ENCODE results near the gene CHKA. TPM values are rescaled to one million over a fixed set of nuclear protein-coding genes. Genes with fewer than 3 reads are reported as not detected.

The CHKA gene
- total RNA-seq, 2 donors from 2014 or later, result 56.1 to 75.9 TPM

DNA sequence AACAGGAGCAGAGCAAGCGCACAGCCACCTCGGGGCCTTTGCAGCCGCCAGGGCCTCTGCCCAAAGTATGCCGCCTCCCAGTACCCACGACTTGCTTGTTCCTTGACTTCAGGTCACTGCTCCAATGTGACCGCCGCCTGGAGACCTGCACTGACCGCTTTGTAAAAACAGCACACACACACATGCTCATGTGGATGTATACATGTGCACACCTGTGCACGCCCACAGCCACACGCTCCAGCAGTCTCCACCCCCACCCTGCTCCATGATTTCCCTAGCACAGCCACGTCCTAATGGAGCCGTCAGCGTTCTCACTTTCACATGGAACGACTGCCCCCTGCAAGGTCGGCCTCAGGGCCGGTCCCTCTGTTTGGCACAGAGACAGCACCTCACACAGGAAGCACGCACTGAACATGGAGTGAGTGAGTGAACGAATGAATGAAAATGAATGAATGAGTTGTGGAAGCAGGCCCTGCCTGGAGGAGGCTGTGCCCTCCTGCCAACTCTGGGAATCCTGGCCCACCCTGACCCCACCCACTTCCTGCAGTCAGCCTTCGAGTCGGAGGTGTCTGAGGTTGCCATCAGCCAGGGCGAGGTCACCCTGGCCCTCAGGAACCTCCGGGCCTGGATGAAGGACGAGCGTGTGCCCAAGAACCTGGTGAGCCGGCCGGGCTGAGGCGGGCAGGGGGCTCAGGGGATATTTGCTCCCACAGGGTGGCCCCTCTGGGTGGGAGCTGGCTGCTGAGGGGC lies 103.0 kb downstream of the CHKA start:
- WGBS, 2 experiments (ENCODE audit: insufficient coverage in 1 of 2, insufficient read length in 1 of 2), result 88 to 91% methylated on average over 21 to 27 of the region's 27 CpGs
- Histone ChIP-seq H3K4me3 (ENCODE audit: low read length) (no peak overlapping the region), H3K27ac (ENCODE audit: low read depth, low read length) (no peak overlapping the region), H3K27me3 (ENCODE audit: control insufficient read depth, insufficient read depth, low read length, poor library complexity, severe bottlenecking) (no peaks in the 10 kb centered on the region), H3K36me3 (ENCODE audit: control insufficient read depth, insufficient read depth, low read length) (no peaks in the 10 kb centered on the region), H3K4me1 (ENCODE audit: control insufficient read depth, insufficient read depth, low read length) (no peaks in the 10 kb centered on the region), H3K9ac (ENCODE audit: extremely low read depth, low read length, poor library complexity, severe bottlenecking) (no peak overlapping the region), H3K9me3 (ENCODE audit: control insufficient read depth, low read length) (no peaks in the 10 kb centered on the region)
- DNase-seq, result no peak
- Mint-ChIP-seq H3K27ac (peak overlapping the region; percentile 17), H3K4me3 (no peak overlapping the region), H3K36me3 (ENCODE audit: low read depth) (no peaks in the 10 kb centered on the region), H3K4me1 (peaks cover 6% of the 10 kb centered on the region), H3K27me3 (ENCODE audit: insufficient read depth) (no peaks in the 10 kb centered on the region), H3K9me3 (no peaks in the 10 kb centered on the region)
- TF ChIP-seq, protein P1, sequence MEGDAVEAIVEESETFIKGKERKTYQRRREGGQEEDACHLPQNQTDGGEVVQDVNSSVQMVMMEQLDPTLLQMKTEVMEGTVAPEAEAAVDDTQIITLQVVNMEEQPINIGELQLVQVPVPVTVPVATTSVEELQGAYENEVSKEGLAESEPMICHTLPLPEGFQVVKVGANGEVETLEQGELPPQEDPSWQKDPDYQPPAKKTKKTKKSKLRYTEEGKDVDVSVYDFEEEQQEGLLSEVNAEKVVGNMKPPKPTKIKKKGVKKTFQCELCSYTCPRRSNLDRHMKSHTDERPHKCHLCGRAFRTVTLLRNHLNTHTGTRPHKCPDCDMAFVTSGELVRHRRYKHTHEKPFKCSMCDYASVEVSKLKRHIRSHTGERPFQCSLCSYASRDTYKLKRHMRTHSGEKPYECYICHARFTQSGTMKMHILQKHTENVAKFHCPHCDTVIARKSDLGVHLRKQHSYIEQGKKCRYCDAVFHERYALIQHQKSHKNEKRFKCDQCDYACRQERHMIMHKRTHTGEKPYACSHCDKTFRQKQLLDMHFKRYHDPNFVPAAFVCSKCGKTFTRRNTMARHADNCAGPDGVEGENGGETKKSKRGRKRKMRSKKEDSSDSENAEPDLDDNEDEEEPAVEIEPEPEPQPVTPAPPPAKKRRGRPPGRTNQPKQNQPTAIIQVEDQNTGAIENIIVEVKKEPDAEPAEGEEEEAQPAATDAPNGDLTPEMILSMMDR (conservative IDR thresholded peaks at IDR 0.05), result no peak

DNA sequence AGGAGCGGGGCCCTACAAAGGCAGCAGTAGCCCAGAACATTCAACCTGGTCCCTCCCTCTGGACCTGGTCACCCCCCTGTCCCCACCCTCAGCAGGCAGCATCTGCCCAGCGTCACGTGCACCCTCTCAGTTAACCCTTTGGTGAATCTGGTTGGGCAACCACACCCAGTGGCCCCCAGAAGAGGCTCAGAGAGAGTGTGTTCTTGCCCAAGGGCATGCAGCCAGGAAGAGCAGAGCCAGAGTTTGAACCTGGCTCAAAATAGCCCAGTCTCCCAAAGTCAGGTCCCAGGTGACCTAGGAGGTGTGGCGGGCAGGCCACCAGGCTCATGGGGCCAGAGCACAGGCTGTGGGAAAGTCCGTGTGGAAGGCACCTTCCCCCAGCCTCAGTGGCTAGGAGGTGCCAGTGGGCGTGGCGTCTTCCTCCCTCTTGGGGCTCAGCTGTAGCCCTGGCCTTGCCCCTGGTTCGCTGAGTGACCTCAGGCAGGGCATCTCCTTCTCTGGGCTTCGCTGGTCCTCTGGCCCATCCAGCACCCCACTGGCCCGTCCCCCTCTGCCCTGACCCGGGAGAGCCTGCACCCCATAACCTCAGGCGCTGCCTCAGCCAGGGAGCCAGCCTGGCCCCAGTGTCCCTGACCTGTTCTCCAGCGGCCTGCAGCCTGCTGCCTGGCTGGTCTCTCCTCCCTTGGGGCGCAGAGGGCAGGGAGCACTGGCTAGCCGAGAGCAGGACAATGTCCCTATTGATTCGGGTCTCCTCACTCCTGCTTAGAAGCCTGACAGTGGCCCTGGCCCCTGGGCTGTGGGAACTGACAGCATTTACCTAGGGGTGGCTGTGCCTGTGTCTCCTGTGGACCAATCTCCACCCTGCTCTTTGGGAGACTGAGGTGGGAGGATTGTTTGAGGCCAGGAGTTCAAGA lies 104.0 kb downstream of the CHKA start:
- TF ChIP-seq, protein P1 (conservative IDR thresholded peaks at IDR 0.05), result no peak
- Histone ChIP-seq H3K27ac (ENCODE audit: low read depth, low read length) (no peak overlapping the region), H3K4me1 (ENCODE audit: control insufficient read depth, insufficient read depth, low read length) (no peaks in the 10 kb centered on the region), H3K4me3 (ENCODE audit: low read length) (no peak overlapping the region), H3K27me3 (ENCODE audit: control insufficient read depth, insufficient read depth, low read length, poor library complexity, severe bottlenecking) (no peaks in the 10 kb centered on the region), H3K9ac (ENCODE audit: extremely low read depth, low read length, poor library complexity, severe bottlenecking) (no peak overlapping the region), H3K9me3 (ENCODE audit: control insufficient read depth, low read length) (no peaks in the 10 kb centered on the region), H3K36me3 (ENCODE audit: control insufficient read depth, insufficient read depth, low read length) (no peaks in the 10 kb centered on the region)
- H3K4me3 Mint-ChIP-seq, result no peak overlapping the region
- H3K27ac Mint-ChIP-seq, result no peak overlapping the region
- H3K4me1 Mint-ChIP-seq, result peaks cover 6% of the 10 kb centered on the region
- no peaks in the 10 kb centered on the region for H3K36me3 Mint-ChIP-seq (ENCODE audit: low read depth)
- H3K9me3 Mint-ChIP-seq, result no peaks in the 10 kb centered on the region
- DNase-seq, result no peak
- no peaks in the 10 kb centered on the region for H3K27me3 Mint-ChIP-seq (ENCODE audit: insufficient read depth)
- WGBS, 2 experiments (ENCODE audit: insufficient coverage in 1 of 2, insufficient read length in 1 of 2), result 84 to 97% methylated on average over 8 to 16 of the region's 16 CpGs

DNA sequence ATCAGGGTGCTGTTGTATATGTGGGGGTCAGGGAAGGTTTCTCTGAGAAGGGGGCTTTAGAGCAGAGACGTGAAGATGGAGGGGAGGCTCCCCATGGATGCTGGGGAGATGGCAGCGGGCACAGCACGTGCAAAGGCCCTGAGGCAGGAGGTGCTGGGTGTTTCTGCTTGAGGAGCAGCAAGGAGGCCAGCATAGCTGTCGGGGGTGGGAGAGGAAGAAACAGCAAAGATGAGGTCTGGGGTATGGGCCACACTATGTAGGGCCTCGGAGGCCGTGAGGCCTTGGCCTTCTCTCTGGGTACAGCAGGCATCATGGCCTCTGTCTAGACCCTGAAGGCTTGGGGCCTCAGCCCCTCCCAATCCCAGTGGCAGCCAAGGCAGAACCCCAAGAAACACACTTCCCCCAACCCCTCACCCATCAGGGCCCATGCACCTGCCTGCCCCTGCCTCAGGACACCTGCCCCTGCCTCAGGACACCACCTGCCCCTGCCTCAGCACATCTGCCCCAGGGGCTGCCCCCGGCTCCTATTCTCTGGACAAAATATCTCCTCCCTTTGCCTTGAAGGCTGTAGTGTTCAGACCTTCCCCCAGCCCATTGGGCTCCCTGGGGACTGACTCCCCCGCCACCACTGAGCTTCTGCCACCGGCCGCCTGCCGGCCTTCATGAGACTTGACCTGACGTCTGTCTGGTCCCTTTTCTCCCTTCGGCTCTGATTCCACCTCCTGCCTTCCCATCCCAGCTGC lies 104.9 kb downstream of the CHKA start:
- H3K36me3 ChIP-seq (ENCODE audit: control insufficient read depth, insufficient read depth, low read length), result no peaks in the 10 kb centered on the region
- H3K4me1 Mint-ChIP-seq, result peaks cover 6% of the 10 kb centered on the region
- no peaks in the 10 kb centered on the region for H3K4me1 ChIP-seq (ENCODE audit: control insufficient read depth, insufficient read depth, low read length)
- H3K9me3 ChIP-seq (ENCODE audit: control insufficient read depth, low read length), result no peaks in the 10 kb centered on the region
- WGBS, 2 experiments (ENCODE audit: insufficient coverage in 1 of 2, insufficient read length in 1 of 2), result 82 to 86% methylated on average over 6 to 13 of the region's 13 CpGs
- no peak for DNase-seq
- no peaks in the 10 kb centered on the region for H3K9me3 Mint-ChIP-seq
- H3K27ac Mint-ChIP-seq, result no peak overlapping the region
- H3K4me3 Mint-ChIP-seq, result no peak overlapping the region
- no peak overlapping the region for H3K4me3 ChIP-seq (ENCODE audit: low read length)
- no peaks in the 10 kb centered on the region for H3K27me3 Mint-ChIP-seq (ENCODE audit: insufficient read depth)
- H3K27ac ChIP-seq (ENCODE audit: low read depth, low read length), result no peak overlapping the region
- no peak overlapping the region for H3K9ac ChIP-seq (ENCODE audit: extremely low read depth, low read length, poor library complexity, severe bottlenecking)
- H3K27me3 ChIP-seq (ENCODE audit: control insufficient read depth, insufficient read depth, low read length, poor library complexity, severe bottlenecking), result no peaks in the 10 kb centered on the region
- TF ChIP-seq, protein P1 (conservative IDR thresholded peaks at IDR 0.05), result no peak
- no peaks in the 10 kb centered on the region for H3K36me3 Mint-ChIP-seq (ENCODE audit: low read depth)
